HUES48 (cell line): ENCODE data around the gene CEP85L.

ENCODE experiments used
- H3K27ac ChIP-seq: one replicate; pipeline ENCODE4 v1.7.0; 2013; ENCODE audit warnings: low read depth, low read length, inconsistent platforms
- H3K27me3 ChIP-seq: 2 replicates; pipeline ENCODE4 v1.6.1; 2013; ENCODE audit warnings: mild to moderate bottlenecking, low read length; ENCODE audit not compliant: control insufficient read depth, insufficient read depth
- H3K36me3 ChIP-seq: 2 replicates; pipeline ENCODE4 v1.6.1; 2013; ENCODE audit warnings: low read length; ENCODE audit not compliant: control insufficient read depth, insufficient read depth
- H3K4me1 ChIP-seq: 2 replicates; pipeline ENCODE4 v1.6.1; 2013; ENCODE audit warnings: mild to moderate bottlenecking, low read length; ENCODE audit not compliant: control insufficient read depth, insufficient read depth
- H3K4me3 ChIP-seq: 2 replicates; pipeline ENCODE4 v1.5.1; 2013; ENCODE audit warnings: mild to moderate bottlenecking, low read depth, low read length
- H3K9ac ChIP-seq: 2 replicates; pipeline ENCODE4 v1.6.1; 2013; ENCODE audit warnings: mild to moderate bottlenecking, low read depth, low read length, moderate library complexity
- H3K9me3 ChIP-seq: 2 replicates; pipeline ENCODE4 v1.6.1; 2013; ENCODE audit warnings: low read length; ENCODE audit not compliant: control insufficient read depth, insufficient read depth

Gene CEP85L

DNA sequence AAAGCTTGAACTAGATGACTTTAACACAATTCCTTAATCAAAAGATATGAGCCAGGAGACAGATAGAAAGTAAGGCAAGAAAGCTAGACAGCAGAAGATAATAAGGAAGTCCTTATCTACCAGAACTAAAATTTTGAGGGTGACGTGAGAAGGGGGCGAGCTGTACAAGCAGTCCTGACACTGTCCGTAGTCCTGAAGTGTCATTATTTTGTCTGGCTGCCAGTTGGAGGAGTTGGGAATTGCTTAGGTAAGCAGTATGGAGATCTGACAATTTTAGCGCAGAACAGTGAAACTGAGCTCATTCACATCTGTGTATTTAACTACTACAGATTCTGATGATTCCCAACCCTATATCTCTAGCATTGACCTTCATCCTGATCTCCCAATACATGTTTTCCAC is 25.8 kb upstream of the CEP85L start:
- Histone ChIP-seq H3K9me3 (no peaks in the 10 kb centered on the region), H3K27me3 (no peaks in the 10 kb centered on the region), H3K4me1 (no peaks in the 10 kb centered on the region), H3K9ac (no peak overlapping the region), H3K36me3 (no peaks in the 10 kb centered on the region), H3K4me3 (no peak overlapping the region), H3K27ac (no peak overlapping the region)

- Histone ChIP-seq H3K9ac (no peak overlapping the region), H3K27me3 (no peaks in the 10 kb centered on the region), H3K4me1 (no peaks in the 10 kb centered on the region), H3K9me3 (no peaks in the 10 kb centered on the region), H3K27ac (no peak overlapping the region), H3K36me3 (no peaks in the 10 kb centered on the region), H3K4me3 (no peak overlapping the region)
Observed at GRCh38 chr6:118675225-118675624, 23.8 kb upstream of the CEP85L start.

- no peak overlapping the region for H3K9ac ChIP-seq
- no peaks in the 10 kb centered on the region for H3K4me1 ChIP-seq
- no peak overlapping the region for H3K4me3 ChIP-seq
- no peaks in the 10 kb centered on the region for H3K36me3 ChIP-seq
- no peaks in the 10 kb centered on the region for H3K9me3 ChIP-seq
- no peaks in the 10 kb centered on the region for H3K27me3 ChIP-seq
- no peak overlapping the region for H3K27ac ChIP-seq
Observed at GRCh38 chr6:118674772-118675171, 23.4 kb upstream of the CEP85L start.

DNA sequence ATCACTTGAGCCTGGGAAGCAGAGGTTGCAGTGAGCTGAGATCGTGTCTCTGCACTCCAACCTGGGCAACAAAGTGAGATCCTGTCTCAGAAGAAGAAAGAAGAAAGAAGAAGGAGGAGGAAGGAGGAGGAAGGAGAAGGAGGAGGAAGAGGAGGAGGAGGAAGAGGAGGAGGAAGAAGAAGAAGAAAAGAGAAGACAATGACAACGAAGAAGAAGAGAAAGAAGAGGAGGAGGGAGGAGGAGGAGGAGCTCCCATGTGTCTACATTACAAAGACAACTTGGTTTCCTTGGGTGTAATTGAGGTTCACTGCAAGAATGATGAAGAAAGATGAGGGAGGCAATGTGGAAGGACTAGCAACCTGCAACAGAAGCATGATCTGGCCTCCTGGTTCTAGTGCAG is 21.3 kb upstream of the CEP85L start:
- Histone ChIP-seq H3K4me1 (no peaks in the 10 kb centered on the region), H3K9me3 (no peaks in the 10 kb centered on the region), H3K4me3 (no peak overlapping the region), H3K9ac (no peak overlapping the region), H3K36me3 (no peaks in the 10 kb centered on the region), H3K27ac (no peak overlapping the region), H3K27me3 (no peaks in the 10 kb centered on the region)

DNA sequence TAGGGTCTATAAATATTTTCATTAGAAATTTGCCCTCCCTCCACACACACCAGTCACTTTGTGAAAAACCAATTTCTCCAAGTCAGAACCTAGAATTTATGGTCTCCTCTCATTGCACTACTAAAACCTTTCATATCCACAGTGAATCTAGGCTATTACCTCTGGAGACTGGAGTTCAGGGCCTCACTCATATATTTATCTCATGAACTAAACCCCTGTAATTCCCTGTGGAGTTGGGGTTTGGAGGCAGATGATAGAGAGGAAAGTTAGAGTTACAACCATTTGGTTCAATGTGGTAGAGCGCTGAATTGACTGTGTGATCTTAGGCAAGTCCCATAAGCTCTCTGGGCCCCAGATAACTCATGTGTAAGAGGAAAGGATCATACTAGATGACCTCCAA is 18.2 kb upstream of the CEP85L start:
- H3K9me3 ChIP-seq, result no peaks in the 10 kb centered on the region
- no peak overlapping the region for H3K9ac ChIP-seq
- no peaks in the 10 kb centered on the region for H3K4me1 ChIP-seq
- H3K27me3 ChIP-seq, result no peaks in the 10 kb centered on the region
- H3K36me3 ChIP-seq, result no peaks in the 10 kb centered on the region
- no peak overlapping the region for H3K4me3 ChIP-seq
- no peak overlapping the region for H3K27ac ChIP-seq

DNA sequence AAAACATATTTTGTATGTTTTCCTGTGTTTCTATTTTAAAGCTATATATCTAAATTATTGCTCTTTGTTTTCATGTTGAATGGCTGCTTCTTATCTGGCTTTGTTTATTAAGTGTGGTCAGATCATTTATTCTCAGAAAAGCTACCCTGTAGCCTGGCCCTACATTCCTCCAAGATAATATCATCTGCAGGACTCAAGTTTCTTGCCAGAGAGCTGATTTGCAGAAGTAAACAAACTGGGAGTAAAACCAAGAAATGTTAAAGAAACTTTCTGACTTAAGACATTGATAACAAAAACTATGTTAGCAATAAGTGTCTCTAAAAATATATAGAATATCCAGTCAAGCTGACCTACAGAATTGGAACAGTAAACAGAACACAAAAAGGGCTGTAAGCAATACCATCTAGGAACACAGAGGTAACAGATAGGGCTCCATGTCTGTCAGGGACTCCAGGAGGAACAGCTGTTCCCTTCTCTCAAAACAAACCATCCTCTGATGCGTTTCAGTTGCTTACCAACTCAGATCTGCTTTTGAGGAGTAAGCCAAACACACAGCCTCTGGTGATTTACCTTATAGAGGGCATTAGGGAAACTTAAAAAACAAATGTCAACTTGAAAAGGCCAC is 17.5 kb upstream of the CEP85L start:
- H3K27ac ChIP-seq, result no peak overlapping the region
- no peaks in the 10 kb centered on the region for H3K9me3 ChIP-seq

GRCh38 chr6:118667988-118668387 is 16.6 kb upstream of the CEP85L start:
- no peaks in the 10 kb centered on the region for H3K36me3 ChIP-seq
- no peak overlapping the region for H3K4me3 ChIP-seq
- no peaks in the 10 kb centered on the region for H3K27me3 ChIP-seq
- H3K4me1 ChIP-seq, result no peaks in the 10 kb centered on the region
- no peak overlapping the region for H3K9ac ChIP-seq
- no peaks in the 10 kb centered on the region for H3K9me3 ChIP-seq
- H3K27ac ChIP-seq, result no peak overlapping the region

More for the DNA sequence above, 17.5 kb upstream of the CEP85L start:
- H3K4me1 ChIP-seq, result no peaks in the 10 kb centered on the region
- H3K36me3 ChIP-seq, result no peaks in the 10 kb centered on the region
- H3K27me3 ChIP-seq, result no peaks in the 10 kb centered on the region
- H3K4me3 ChIP-seq, result no peak overlapping the region
- no peak overlapping the region for H3K9ac ChIP-seq

GRCh38 chr6:118665011-118665410 is 13.6 kb upstream of the CEP85L start:
- no peaks in the 10 kb centered on the region for H3K9me3 ChIP-seq
- H3K27ac ChIP-seq, result no peak overlapping the region
- H3K9ac ChIP-seq, result no peak overlapping the region
- no peak overlapping the region for H3K4me3 ChIP-seq
- no peaks in the 10 kb centered on the region for H3K27me3 ChIP-seq
- H3K4me1 ChIP-seq, result no peaks in the 10 kb centered on the region
- no peaks in the 10 kb centered on the region for H3K36me3 ChIP-seq

- Histone ChIP-seq H3K4me1 (no peaks in the 10 kb centered on the region), H3K4me3 (no peak overlapping the region), H3K27ac (no peak overlapping the region), H3K9ac (no peak overlapping the region), H3K27me3 (no peaks in the 10 kb centered on the region), H3K9me3 (no peaks in the 10 kb centered on the region), H3K36me3 (no peaks in the 10 kb centered on the region)
Observed at GRCh38 chr6:118663993-118664985, 12.9 kb upstream of the CEP85L start.

DNA sequence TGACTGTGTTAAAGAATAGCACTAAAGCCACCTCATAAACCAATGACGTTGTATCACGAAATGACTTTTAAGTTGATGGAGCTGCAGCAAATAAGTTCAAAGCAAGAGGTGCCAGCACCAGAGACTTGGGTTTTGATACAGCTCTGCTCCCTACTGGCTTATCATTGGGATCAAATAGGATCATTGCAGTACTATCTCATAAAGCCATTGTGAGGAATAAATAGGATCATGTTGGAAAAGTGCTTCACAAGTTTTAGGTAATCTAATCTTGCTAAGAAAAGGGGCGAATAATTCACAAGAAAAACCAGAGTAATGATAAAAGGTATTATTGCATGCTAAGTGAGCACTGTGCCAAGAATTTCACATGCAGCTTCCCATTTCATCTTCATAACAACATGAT is 10.4 kb upstream of the CEP85L start:
- Histone ChIP-seq H3K27ac (no peak overlapping the region), H3K4me3 (no peak overlapping the region), H3K36me3 (no peaks in the 10 kb centered on the region), H3K9ac (no peak overlapping the region), H3K27me3 (no peaks in the 10 kb centered on the region), H3K9me3 (no peaks in the 10 kb centered on the region), H3K4me1 (no peaks in the 10 kb centered on the region)

- no peak overlapping the region for H3K9ac ChIP-seq
- no peaks in the 10 kb centered on the region for H3K36me3 ChIP-seq
- no peaks in the 10 kb centered on the region for H3K4me1 ChIP-seq
- H3K27ac ChIP-seq, result no peak overlapping the region
- no peaks in the 10 kb centered on the region for H3K9me3 ChIP-seq
- H3K27me3 ChIP-seq, result no peaks in the 10 kb centered on the region
- H3K4me3 ChIP-seq, result no peak overlapping the region
Observed at GRCh38 chr6:118660218-118660569, 8.8 kb upstream of the CEP85L start.
